ENCODE data around the gene GPX1. TPM values are rescaled to one million over a fixed set of nuclear protein-coding genes. Genes with fewer than 3 reads are reported as not detected.
"Not testable (repeated sequence)": the region's sequence is repeated elsewhere in the genome, so short reads cannot be mapped to it uniquely, and the experiment has no call there.

GPX1 gene
- total and polyA plus RNA-seq, 2 of the 8 experiments (the other 6 are each of a cell fraction or from before 2014, with no cell fraction given) = 250 to 757 TPM

DNA sequence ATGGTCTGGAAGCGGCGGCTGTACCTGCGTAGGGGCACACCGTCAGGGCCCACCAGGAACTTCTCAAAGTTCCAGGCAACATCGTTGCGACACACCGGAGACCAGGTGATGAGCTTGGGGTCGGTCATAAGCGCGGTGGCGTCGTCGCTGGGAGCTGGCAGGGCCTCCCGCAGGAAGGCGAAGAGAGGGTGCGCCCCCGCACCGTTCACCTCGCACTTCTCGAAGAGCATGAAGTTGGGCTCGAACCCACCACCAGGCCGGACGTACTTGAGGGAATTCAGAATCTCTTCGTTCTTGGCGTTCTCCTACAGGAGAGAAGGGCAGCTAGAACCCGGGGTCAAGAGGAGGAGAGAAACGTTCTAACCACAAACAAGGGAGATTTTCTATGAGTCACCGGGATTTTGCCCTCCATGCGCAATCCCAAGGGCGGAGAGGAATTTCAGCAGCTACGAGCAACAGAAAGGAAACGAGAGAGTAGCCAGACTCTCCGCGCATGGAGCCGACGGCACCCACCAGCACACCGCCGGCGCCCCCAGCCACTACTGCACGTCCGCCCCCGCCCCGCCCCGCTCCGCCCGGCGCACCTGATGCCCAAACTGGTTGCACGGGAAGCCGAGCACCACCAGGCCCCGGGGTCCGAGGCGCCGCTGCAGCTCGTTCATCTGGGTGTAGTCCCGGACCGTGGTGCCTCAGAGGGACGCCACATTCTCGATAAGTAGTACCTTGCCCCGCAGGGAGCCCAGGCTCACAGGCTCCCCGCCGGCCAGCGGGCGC, 523 bp downstream of the GPX1 start:
- CTCF ChIA-PET (ENCODE audit: partially characterized antibody) = interaction anchor here (0.9 kb wide), 1 partner anchor 17 kb away, joined by 3 read pairs; the partner anchor contains the start of gene USP4
- Histone ChIP-seq H3K9ac (replicated peaks in 1 of 4; ENCODE audit: extremely low read depth in 1 of 4, low read depth in 3 of 4, low read length in 3 of 4) (peak overlapping the region; percentile 53 to 83 (median 68)), H4K5ac (ENCODE audit: insufficient read length, low read depth, low read length) (peak overlapping the region; percentile 36), H2BK120ac (replicated peaks; ENCODE audit: low read depth, low read length) (peak overlapping the region; percentile 86), H3K18ac (ENCODE audit: extremely low read depth, low read length) (peak overlapping the region; percentile 19; the same call in 1 of the 2 replicates), H3K4me3 (ENCODE audit: extremely low read depth in 1 of 4, insufficient read depth in 2 of 4, low read depth in 3 of 4, low read length in 4 of 4) (peak overlapping the region; percentile 58 to 90 (median 86)), H3K4ac (replicated peaks; ENCODE audit: insufficient read length, low read depth, low read length) (peak overlapping the region; percentile 93), H4K8ac (ENCODE audit: extremely low read depth, insufficient read depth, low read length) (peak overlapping the region; percentile 81; the same call in 1 of the 2 replicates), H3K4me2 (ENCODE audit: insufficient read depth in 1 of 2, low read depth in 2 of 2, low read length in 2 of 2) (peak overlapping the region; percentile 75 to 81), H2BK5ac (ENCODE audit: low read depth, low read length) (peak overlapping the region; percentile 18; the same call in 1 of the 2 replicates), H3K79me2 (ENCODE audit: control insufficient read depth in 1 of 2, insufficient read depth in 2 of 2, low read length in 2 of 2) (peaks cover 0 to 14% of the 10 kb centered on the region in 2 experiments; a peak in 2 of 4 replicates), H3K27ac (ENCODE audit: low read depth, low read length) (peak overlapping the region; percentile 62; the same call in 1 of the 2 replicates), H4K91ac (replicated peaks; ENCODE audit: insufficient read length, low read length) (peak overlapping the region; percentile 93), H3K36me3 (ENCODE audit: control insufficient read depth in 2 of 4, insufficient read depth in 4 of 4, low read length in 3 of 4) (peaks cover 8 to 38% (median 25%) of the 10 kb centered on the region in 4 experiments)
- not testable (repeated sequence) for H3K9me3 ChIP-seq (ENCODE audit: insufficient read depth in 2 of 2, low read depth in 1 of 2, low read length in 1 of 2); H3K27me3 ChIP-seq (replicated peaks in 1 of 4; ENCODE audit: control insufficient read depth in 3 of 4, extremely low read depth in 1 of 4, insufficient read depth in 3 of 4, low read length in 3 of 4); FAIRE-seq; H2BK20ac ChIP-seq (ENCODE audit: low read length); H3K4me1 ChIP-seq (replicated peaks in 1 of 4; ENCODE audit: control insufficient read depth in 3 of 4, insufficient read depth in 4 of 4, low read length in 3 of 4); H3K23ac ChIP-seq (ENCODE audit: insufficient read length); H3K23me2 ChIP-seq (ENCODE audit: low read depth, low read length); H3K14ac ChIP-seq (ENCODE audit: insufficient read length); H2BK15ac ChIP-seq (ENCODE audit: low read length); H3K56ac ChIP-seq (replicated peaks; ENCODE audit: insufficient read length, low read depth, low read length); H4K20me1 ChIP-seq (replicated peaks in 1 of 2; ENCODE audit: control insufficient read depth in 1 of 2, insufficient read depth in 2 of 2, low read length in 2 of 2); H2AFZ ChIP-seq (ENCODE audit: low read length); H3K79me1 ChIP-seq (ENCODE audit: low read depth, low read length); H2BK12ac ChIP-seq (ENCODE audit: low read depth, low read length); H2AK5ac ChIP-seq (ENCODE audit: low read depth, low read length)
- 12% methylated on average over 42 of the region's 63 CpGs; no CpG with 5 or more reads in 1 of the 2 experiments for WGBS, 2 experiments (ENCODE audit: extremely low coverage in 1 of 2, insufficient coverage in 1 of 2, insufficient read length in 1 of 2, insufficient replicate concordance in 2 of 2, low coverage in 1 of 2, low lambda C conversion rate in 2 of 2, missing lambda C conversion rate in 1 of 2)
- POLR2A ChIA-PET (ENCODE audit: partially characterized antibody) = interaction anchor here (0.7 to 2.6 kb wide), 23 partner anchors 8 to 329 kb away, joined by 3 to 45 read pairs (median 4); partner anchors contain the start of genes DAG1, RHOA, TCTA and USP4
- DNase-seq (ENCODE audit: low read depth in 1 of 2, low spot score in 2 of 2) = peak in 1 of 2 experiments; percentile 59
- TF ChIP-seq HDAC2 (IDR thresholded peaks at IDR 0.05; ENCODE audit: borderline replicate concordance in 1 of 2, low read depth in 2 of 2, low read length in 2 of 2) (0 out of 4 replicates have a peak, but pooled peaks of 1 of the 2 experiments have one; percentile 15), PHF8 (conservative IDR thresholded peaks at IDR 0.05; ENCODE audit: low read depth, low read length) (peak; percentile 69), SAP30 (IDR thresholded peaks at IDR 0.05; ENCODE audit: insufficient read depth, insufficient replicate concordance, low read length) (peak; percentile 34), KDM4A (IDR thresholded peaks at IDR 0.05; ENCODE audit: low read depth, low read length, severe bottlenecking) (peak; percentile 49)
- TF ChIP-seq, protein P1, sequence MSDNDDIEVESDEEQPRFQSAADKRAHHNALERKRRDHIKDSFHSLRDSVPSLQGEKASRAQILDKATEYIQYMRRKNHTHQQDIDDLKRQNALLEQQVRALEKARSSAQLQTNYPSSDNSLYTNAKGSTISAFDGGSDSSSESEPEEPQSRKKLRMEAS (IDR thresholded peaks at IDR 0.05) = peak; percentile 20; the same call in 1 of the 2 replicates
